Brain microvascular endothelial cell (primary cell): ENCODE results near the gene MAP2K5.

Experiments used
- DNase-seq: peaks from one replicate; pipeline ENCODE4 v3.0.0-alpha.2; 2020
- H3K27ac ChIP-seq: fragments of 250-450 bp; sonication (Bioruptor Pico); 2 replicates; pipeline ENCODE4 v1.5.1; 2020; ENCODE audit warnings: mild to moderate bottlenecking, moderate library complexity
- H3K27me3 ChIP-seq: fragments of 250-450 bp; sonication (Bioruptor Pico); replicated peaks from 2 replicates; pipeline ENCODE4 v1.5.1; 2020; ENCODE audit warnings: mild to moderate bottlenecking
- H3K36me3 ChIP-seq: fragments of 250-450 bp; sonication (Bioruptor Pico); replicated peaks from 2 replicates; pipeline ENCODE4 v1.5.1; 2020; ENCODE audit warnings: mild to moderate bottlenecking
- H3K4me3 ChIP-seq: 2 replicates; pipeline ENCODE4 v1.5.1; 2011; ENCODE audit warnings: low read depth, mild to moderate bottlenecking, control low read depth, low read length, moderate library complexity
- in situ Hi-C: cut with HindIII; loops from 2 replicates; pipeline ENCODE4 v1.10.0; 2017; ENCODE audit warnings: low sequenced_read_pairs, low pct_ligation_motif_present
- TF ChIP-seq, protein P1 (sequence below): IDR thresholded peaks from 2 replicates; pipeline ENCODE4 v1.5.1; 2011; ENCODE audit warnings: low read depth, mild to moderate bottlenecking, moderate library complexity, low read length, control low read depth, inconsistent platforms; ENCODE audit errors: missing control alignments

MAP2K5 gene

GRCh38 chr15:67812241-67812644 is 269.7 kb downstream of the MAP2K5 start:
- TF ChIP-seq, protein P1, sequence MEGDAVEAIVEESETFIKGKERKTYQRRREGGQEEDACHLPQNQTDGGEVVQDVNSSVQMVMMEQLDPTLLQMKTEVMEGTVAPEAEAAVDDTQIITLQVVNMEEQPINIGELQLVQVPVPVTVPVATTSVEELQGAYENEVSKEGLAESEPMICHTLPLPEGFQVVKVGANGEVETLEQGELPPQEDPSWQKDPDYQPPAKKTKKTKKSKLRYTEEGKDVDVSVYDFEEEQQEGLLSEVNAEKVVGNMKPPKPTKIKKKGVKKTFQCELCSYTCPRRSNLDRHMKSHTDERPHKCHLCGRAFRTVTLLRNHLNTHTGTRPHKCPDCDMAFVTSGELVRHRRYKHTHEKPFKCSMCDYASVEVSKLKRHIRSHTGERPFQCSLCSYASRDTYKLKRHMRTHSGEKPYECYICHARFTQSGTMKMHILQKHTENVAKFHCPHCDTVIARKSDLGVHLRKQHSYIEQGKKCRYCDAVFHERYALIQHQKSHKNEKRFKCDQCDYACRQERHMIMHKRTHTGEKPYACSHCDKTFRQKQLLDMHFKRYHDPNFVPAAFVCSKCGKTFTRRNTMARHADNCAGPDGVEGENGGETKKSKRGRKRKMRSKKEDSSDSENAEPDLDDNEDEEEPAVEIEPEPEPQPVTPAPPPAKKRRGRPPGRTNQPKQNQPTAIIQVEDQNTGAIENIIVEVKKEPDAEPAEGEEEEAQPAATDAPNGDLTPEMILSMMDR: no peak
- in situ Hi-C loops: loop anchor here (25.0 kb wide), 1 partner anchor 350 kb away; no protein-coding TSS in a partner anchor
- no peak for DNase-seq
- Histone ChIP-seq H3K36me3 (no peaks in the 10 kb centered on the region), H3K4me3 (no peak overlapping the region), H3K27ac (no peak overlapping the region), H3K27me3 (no peaks in the 10 kb centered on the region)

- no peak overlapping the region for H3K4me3 ChIP-seq
- in situ Hi-C loops: loop anchor here (25.0 kb wide), 1 partner anchor 351 kb away; no protein-coding TSS in a partner anchor
- H3K27ac ChIP-seq: no peak overlapping the region
- no peak for DNase-seq
- peaks cover 4% of the 10 kb centered on the region for H3K27me3 ChIP-seq
- TF ChIP-seq, protein P1: no peak
- no peaks in the 10 kb centered on the region for H3K36me3 ChIP-seq
These were observed 270.7 kb downstream of the MAP2K5 start for GRCh38 chr15:67813104-67813634.

GRCh38 chr15:67815036-67815592 is 272.6 kb downstream of the MAP2K5 start:
- in situ Hi-C loops: loop anchor here (25.0 kb wide), 1 partner anchor 353 kb away; no protein-coding TSS in a partner anchor
- TF ChIP-seq, protein P1: no peak
- Histone ChIP-seq H3K27me3 (peaks cover 21% of the 10 kb centered on the region), H3K27ac (no peak overlapping the region), H3K4me3 (no peak overlapping the region), H3K36me3 (no peaks in the 10 kb centered on the region)
- no peak for DNase-seq

GRCh38 chr15:67816668-67817067 is 274.2 kb downstream of the MAP2K5 start:
- TF ChIP-seq, protein P1: no peak
- Histone ChIP-seq H3K4me3 (no peak overlapping the region), H3K27me3 (peaks cover 37% of the 10 kb centered on the region), H3K27ac (no peak overlapping the region), H3K36me3 (no peaks in the 10 kb centered on the region)
- DNase-seq: no peak
- in situ Hi-C loops: loop anchor here (25.0 kb wide), 1 partner anchor 354 kb away; no protein-coding TSS in a partner anchor

- Histone ChIP-seq H3K27ac (no peak overlapping the region), H3K4me3 (no peak overlapping the region), H3K36me3 (no peaks in the 10 kb centered on the region), H3K27me3 (peaks cover 55% of the 10 kb centered on the region)
- in situ Hi-C loops: loop anchor here (25.0 kb wide), 1 partner anchor 356 kb away; no protein-coding TSS in a partner anchor
- TF ChIP-seq, protein P1: no peak
- no peak for DNase-seq
These were observed 276.0 kb downstream of the MAP2K5 start for GRCh38 chr15:67818464-67818863.

DNA sequence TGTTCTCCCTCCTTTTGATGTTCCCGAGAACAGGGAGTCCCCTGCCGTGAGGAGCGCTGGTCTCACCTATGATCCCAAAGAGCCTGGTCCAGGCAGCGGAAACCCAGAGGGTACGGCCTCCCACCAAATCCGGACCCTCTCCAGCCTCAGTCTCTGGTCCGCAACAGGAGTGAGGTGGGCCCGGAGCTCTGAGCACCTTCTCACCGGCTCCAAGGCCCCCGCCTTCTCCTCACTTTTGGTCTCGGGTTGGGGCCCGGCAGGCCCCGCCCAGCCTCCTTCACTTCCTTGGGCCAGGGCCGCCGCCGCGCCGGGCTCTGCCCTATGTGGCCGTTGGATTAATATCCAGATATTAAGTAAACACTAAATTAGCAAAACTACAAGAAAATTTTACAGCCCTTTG is 277.1 kb downstream of the MAP2K5 start:
- DNase-seq: no peak
- H3K27ac ChIP-seq: no peak overlapping the region
- TF ChIP-seq, protein P1: no peak
- no peaks in the 10 kb centered on the region for H3K36me3 ChIP-seq
- in situ Hi-C loops: loop anchor here (25.0 kb wide), 1 partner anchor 357 kb away; no protein-coding TSS in a partner anchor
- H3K4me3 ChIP-seq: no peak overlapping the region
- H3K27me3 ChIP-seq: peaks cover 66% of the 10 kb centered on the region
